HG03064 (cell line): ENCODE results near the gene CAMK4.

ENCODE experiments used
- ATAC-seq: cut with Tn5 transposase; IDR thresholded peaks from one replicate; pipeline ENCODE4 v1.9.1; 2021; ENCODE audit warnings: low read depth; ENCODE audit not compliant: unreplicated experiment

Gene CAMK4

DNA sequence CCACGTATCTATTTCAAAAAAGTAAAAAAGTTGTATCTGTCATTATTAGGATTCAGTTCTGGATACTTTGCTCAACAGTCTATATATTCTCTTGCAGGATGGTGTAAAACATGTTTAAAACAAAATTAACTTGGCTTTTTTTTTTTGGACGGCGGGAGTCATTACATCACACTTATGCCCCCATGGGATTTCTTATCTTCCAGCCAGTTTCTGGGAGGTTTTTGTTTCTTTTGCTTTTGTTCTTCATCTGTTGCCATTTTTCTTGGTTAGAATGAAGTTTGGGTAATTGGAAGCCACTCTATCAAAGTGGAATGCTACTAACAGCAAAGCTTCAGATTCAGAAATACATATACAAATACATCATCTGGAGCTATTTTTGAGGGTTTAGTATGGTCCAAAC, 289.9 kb downstream of the CAMK4 start:
- no peak for ATAC-seq

DNA sequence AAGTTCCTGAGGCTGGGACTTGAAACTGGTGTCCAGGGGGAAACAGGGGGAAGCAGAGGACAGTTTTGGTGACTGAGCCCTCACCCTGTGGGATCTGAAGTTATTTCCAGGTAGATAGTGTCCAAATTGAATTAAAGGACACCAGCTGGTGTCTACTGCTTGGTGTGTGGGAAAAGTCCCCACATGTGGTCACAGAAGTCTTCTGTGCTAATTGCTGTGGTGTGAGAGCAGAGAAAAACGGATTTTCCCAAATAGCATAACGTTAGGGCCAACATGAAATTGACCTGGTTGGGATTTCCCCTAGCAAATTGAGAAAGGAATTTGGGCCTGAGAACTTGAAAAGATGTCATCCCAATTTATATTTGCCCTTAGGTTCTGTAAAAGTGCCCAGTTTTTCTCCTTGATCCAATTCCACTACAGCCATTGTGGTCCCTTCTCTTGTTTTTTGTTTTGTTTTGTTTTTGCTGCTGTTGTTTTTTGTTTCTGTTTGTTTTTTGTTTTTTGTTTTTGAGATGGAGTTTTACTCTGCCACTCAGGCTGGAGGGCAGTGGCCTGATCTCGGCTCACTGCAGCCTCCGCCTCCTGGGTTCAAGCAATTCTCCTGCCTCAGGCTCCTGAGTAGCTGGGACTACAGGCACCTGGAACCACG, 293.8 kb downstream of the CAMK4 start:
- ATAC-seq = no peak

DNA sequence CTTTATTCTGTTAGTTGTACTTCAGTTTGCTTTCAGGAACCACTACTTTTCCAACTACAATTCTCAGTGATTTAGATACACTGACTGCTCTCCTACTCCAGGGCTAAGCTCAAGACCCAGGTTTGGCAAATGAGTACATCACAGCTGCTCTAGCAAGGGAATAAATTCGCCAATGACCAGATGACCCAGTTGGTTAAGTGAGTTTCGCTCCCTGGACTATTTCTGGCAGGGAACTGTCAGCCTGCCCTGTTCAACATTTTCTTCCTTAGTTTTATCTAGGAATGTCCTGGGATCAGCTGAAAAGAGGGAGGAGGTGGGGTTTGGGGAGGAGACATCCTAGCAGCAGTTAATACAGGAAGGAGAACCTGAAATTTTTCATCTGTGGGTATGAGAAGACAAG, 294.6 kb downstream of the CAMK4 start:
- ATAC-seq = no peak

DNA sequence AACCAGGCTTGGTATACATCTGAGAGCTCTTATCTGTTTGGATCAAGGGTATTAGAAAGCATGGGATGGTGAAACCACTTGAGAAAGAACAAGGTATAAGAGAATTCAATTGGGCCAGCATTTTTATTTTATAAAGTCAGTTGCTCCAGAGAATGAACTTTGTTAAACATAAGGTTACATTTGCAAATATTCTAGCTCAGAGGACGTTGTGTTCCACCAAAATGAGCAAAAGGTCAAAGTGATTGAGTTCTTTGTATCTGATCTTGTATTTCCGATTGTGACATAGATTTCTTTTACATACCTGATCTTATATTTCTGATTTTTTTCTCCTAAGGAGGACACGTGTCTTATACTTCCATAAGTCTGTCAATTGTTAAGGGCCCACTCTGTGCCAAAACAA, 296.7 kb downstream of the CAMK4 start:
- ATAC-seq = no peak

DNA sequence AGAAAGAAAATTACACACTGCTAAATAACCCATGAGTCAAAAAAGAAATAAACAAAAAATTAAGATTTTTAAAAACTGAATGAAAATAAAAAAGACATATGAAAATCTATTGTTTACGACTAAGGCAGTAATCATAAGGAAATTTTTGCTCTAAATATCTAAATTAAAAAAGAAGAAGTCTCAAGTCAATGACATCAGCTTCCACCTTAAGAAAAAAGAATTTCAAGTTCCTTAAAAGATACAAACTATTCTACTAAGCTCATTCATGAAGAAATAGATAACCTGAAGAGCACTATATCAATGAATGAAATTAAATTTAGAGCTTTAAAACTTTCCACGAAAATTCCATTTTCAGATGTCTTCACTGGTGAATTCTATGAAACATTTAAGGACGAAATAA, 303.9 kb downstream of the CAMK4 start:
- no peak for ATAC-seq

DNA sequence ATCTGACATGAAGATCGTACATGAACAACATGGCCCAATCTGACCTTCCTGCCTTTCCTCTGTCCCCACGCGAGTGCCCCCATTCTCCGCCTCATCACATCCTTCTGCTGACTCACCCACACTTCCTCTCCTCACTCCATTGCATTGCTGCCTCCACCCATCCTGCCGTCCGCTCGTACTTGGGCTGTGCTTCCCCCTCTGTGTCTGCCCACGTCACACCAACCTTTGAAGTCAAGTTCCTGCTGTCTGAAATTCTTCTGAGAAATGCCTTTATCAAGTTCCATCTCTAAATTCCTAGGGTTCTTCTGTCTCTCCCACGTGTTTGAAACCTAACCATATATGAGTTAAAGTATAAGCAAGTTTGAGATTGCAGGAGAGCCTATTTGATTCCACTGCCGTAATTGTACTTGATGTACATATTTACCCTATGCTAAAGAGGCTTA, 306.1 kb downstream of the CAMK4 start:
- peak; percentile 82 for ATAC-seq

DNA sequence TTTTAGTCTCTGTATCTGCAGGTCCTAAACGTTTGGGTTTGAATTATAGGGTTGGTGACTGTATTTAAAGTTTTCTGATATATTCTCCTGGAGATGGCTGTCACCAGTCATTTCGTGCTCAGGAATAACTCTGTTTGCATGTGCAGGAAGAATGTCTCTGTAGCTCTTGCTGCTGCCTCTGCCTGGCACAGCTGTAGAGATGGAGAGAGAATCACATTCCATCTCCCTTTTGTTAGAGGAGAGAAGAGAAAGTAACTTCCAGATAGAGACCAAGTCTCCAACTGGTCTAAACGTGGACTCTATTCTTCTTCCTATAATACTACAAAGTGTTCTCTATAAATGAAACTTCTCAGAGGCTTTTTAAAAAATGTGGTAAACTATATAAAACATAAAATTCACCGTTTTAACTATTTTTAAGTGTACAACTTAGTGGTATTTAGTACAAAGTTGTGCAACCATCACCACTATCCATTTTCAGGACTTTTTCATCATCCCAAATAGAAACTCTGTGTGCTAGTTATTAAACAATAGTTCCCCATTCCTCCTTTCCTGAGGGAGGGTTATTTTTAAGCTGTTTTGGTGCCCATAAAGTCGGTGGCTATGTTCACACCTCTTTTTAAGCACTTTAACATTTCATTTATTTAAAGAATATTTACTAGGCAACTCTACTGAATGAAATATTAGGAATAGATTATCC, 308.9 kb downstream of the CAMK4 start:
- ATAC-seq = no peak

DNA sequence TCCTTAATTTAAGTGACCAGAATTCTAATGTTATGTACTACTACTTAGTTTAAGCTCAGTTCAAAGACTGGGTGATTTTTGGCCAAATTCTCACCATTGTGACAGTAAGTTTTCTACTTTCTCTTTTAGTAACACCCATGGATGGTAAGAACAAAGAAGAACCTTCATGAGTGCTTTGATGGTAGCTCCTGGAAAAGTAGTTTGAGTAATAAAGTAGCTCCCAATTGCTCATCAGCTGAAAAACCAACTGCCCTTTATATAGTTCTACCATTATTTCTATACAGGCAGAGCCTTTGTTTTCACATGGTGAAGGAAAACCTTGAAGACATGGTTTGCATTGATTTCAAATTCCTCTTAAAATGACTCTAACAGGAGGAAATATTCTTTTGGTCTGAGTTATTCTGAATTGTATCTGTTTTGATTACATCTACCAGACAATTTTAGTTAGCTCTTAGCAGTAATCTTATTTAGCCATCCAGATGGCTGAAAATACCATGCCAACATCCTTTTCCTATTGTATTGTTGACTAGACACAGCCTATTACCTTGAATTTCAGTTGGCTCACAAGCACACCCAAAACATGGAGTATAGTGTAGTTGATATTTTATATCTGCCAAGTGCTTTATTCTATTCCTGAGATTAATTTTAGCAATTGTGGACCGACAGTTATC, 311.8 kb downstream of the CAMK4 start:
- no peak for ATAC-seq

DNA sequence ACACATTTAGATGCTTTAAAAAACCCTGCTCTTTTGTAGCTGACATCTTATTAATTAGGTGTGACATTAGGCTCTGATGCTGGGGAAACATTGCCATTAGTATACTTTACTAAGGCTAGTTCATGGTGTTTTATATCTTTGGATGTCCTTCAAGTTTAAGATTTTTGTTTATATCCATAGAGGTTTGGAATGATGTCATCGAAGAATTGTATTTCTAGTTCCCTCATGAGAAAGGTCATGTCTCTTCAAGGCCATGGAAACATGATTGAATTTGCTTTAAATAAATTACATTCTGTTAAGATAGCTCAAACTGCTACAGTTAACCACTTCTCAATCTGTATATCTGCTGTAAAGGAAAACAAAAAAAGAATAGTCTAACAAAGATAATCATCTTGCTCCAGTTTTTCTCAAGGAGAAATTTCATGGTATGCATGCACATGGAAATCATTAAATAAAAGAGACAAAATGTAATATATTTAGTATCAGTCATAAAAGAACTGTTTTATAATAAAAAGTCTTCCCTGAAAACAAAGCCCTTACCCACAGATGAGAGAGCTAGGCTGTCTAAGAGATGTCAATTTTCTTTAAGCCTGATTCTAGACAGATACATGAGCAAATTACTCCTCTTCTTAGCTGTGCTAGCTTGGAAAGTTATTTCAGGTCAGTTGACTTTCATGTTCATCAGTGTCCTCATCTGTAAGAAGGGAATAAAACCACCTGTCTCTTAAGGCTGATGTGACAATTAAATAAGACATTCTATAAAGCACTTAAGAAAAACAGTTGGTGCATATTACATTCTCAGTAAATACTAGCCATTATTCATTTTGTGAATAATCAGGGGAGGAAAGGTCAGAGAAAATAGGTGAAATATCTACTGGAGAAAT, 313.2 kb downstream of the CAMK4 start:
- no peak for ATAC-seq
